SH-SY5Y (cell line): ENCODE data around the gene POMC.

ENCODE experiments used
- GATA2 ChIP-seq: IDR thresholded peaks from 2 replicates; pipeline ENCODE4 v1.6.1; 2011; ENCODE audit warnings: mild to moderate bottlenecking, low read depth, low read length
- GATA3 ChIP-seq: IDR thresholded peaks from 2 replicates; pipeline ENCODE4 v1.6.1; 2011; ENCODE audit warnings: low read depth, mild to moderate bottlenecking, low read length, moderate library complexity

- TF ChIP-seq GATA2 (no peak), GATA3 (no peak)
Observed at GRCh38 chr2:25159949-25160348, 8.4 kb downstream of the POMC start.
